Mesenchymal stem cell (in vitro differentiated cells and primary cell): ENCODE measurements around the gene OR13A1.
"Not testable (repeated sequence)": the region's sequence is repeated elsewhere in the genome, so short reads cannot be mapped to it uniquely, and the experiment has no call there.

Experiments
- DNase-seq: peaks from one replicate; pipeline ENCODE4 v3.0.0-alpha.2; 2013
- H2AFZ ChIP-seq: one replicate; pipeline ENCODE4 v1.6.1; 2013; ENCODE audit warnings: low read depth, mild to moderate bottlenecking, control low read depth, inconsistent platforms, low read length, moderate library complexity
- H2AK5ac ChIP-seq: 2 replicates; pipeline ENCODE4 v1.6.1; 2013; ENCODE audit warnings: low read length, moderate library complexity, mild to moderate bottlenecking, inconsistent platforms; ENCODE audit not compliant: severe bottlenecking
- H2BK120ac ChIP-seq: one replicate; pipeline ENCODE4 v1.6.1; 2013; ENCODE audit warnings: low read depth, mild to moderate bottlenecking, inconsistent platforms, low read length, moderate library complexity
- H2BK12ac ChIP-seq, 2 experiments: one replicate each; pipeline ENCODE4 v1.6.1; 2013; ENCODE audit warnings: inconsistent platforms in 2 of 2, low read length in 2 of 2, mild to moderate bottlenecking in 2 of 2, moderate library complexity in 2 of 2, control low read depth in 1 of 2
- H2BK15ac ChIP-seq: one replicate; pipeline ENCODE4 v1.6.1; 2013; ENCODE audit warnings: mild to moderate bottlenecking, low read depth, inconsistent platforms; ENCODE audit not compliant: poor library complexity, severe bottlenecking
- H2BK5ac ChIP-seq: 2 replicates; pipeline ENCODE4 v1.6.1; 2013; ENCODE audit warnings: low read depth, mild to moderate bottlenecking, low read length, control low read depth, inconsistent platforms; ENCODE audit not compliant: poor library complexity, severe bottlenecking
- H3K14ac ChIP-seq, 2 experiments: one replicate each; pipeline ENCODE4 v1.6.1; 2013; ENCODE audit warnings: inconsistent platforms in 2 of 2, low read length in 2 of 2, control low read depth in 1 of 2, mild to moderate bottlenecking in 1 of 2, moderate library complexity in 1 of 2
- H3K18ac ChIP-seq, 2 experiments: one replicate each; pipeline ENCODE4 v1.6.1; 2013; ENCODE audit warnings: inconsistent platforms in 2 of 2, low read length in 2 of 2, control low read depth in 1 of 2, low read depth in 1 of 2, mild to moderate bottlenecking in 1 of 2
- H3K23ac ChIP-seq, 2 experiments: one replicate each; pipeline ENCODE4 v1.6.1; 2013; ENCODE audit warnings: inconsistent platforms in 2 of 2, low read length in 2 of 2, mild to moderate bottlenecking in 2 of 2, moderate library complexity in 2 of 2, control low read depth in 1 of 2
- H3K27ac ChIP-seq: 2 replicates; pipeline ENCODE4 v1.5.1; 2013; ENCODE audit warnings: mild to moderate bottlenecking, moderate library complexity, low read length, control low read depth, inconsistent platforms; ENCODE audit not compliant: poor library complexity, severe bottlenecking
- H3K27me3 ChIP-seq, 2 experiments: 2 replicates each; pipeline versions ENCODE4 v1.6.1 to v1.7.0; 2013; ENCODE audit warnings: low read length in 2 of 2, mild to moderate bottlenecking in 2 of 2, moderate library complexity in 2 of 2, control low read depth in 1 of 2, inconsistent platforms in 1 of 2; ENCODE audit not compliant: control insufficient read depth in 1 of 2, insufficient read depth in 1 of 2
- H3K36me3 ChIP-seq, 2 experiments: 2 replicates each; pipeline versions ENCODE4 v1.6.1 to v1.7.0; 2013; ENCODE audit warnings: low read length in 2 of 2, control low read depth in 1 of 2, inconsistent platforms in 1 of 2, low read depth in 1 of 2, mild to moderate bottlenecking in 1 of 2; ENCODE audit not compliant: insufficient read depth in 2 of 2, control insufficient read depth in 1 of 2
- H3K4ac ChIP-seq, 2 experiments: one replicate each; pipeline ENCODE4 v1.6.1; 2013; ENCODE audit warnings: inconsistent platforms in 2 of 2, low read length in 2 of 2, mild to moderate bottlenecking in 2 of 2, moderate library complexity in 2 of 2, control low read depth in 1 of 2, low read depth in 1 of 2
- H3K4me1 ChIP-seq: 2 replicates; pipeline ENCODE4 v1.6.1; 2013; ENCODE audit warnings: low read depth, low read length, control low read depth; ENCODE audit not compliant: control insufficient read depth, insufficient read depth
- H3K4me2 ChIP-seq: 2 replicates; pipeline ENCODE4 v1.6.1; 2013; ENCODE audit warnings: low read length, mild to moderate bottlenecking, inconsistent platforms; ENCODE audit not compliant: poor library complexity, severe bottlenecking
- H3K4me3 ChIP-seq, 2 experiments: 2 replicates each; pipeline versions ENCODE4 v1.5.1 to v1.7.0; 2013; ENCODE audit warnings: low read length in 2 of 2, mild to moderate bottlenecking in 2 of 2, control low read depth in 1 of 2, low read depth in 1 of 2; ENCODE audit not compliant: insufficient read depth in 1 of 2
- H3K79me1 ChIP-seq: replicated peaks from 2 replicates; pipeline ENCODE4 v1.6.1; 2013; ENCODE audit warnings: mild to moderate bottlenecking, control low read depth, low read length, inconsistent platforms; ENCODE audit not compliant: poor library complexity, severe bottlenecking
- H3K9ac ChIP-seq: 2 replicates; pipeline ENCODE4 v1.7.0; 2013; ENCODE audit warnings: mild to moderate bottlenecking, low read length, moderate library complexity
- H3K9me3 ChIP-seq: 2 replicates; pipeline ENCODE4 v1.7.0; 2013; ENCODE audit warnings: mild to moderate bottlenecking, low read length; ENCODE audit not compliant: control insufficient read depth
- H4K8ac ChIP-seq: one replicate; pipeline ENCODE4 v1.6.1; 2013; ENCODE audit warnings: inconsistent platforms, mild to moderate bottlenecking, low read length, moderate library complexity
- H4K91ac ChIP-seq: one replicate; pipeline ENCODE4 v1.6.1; 2013; ENCODE audit warnings: mild to moderate bottlenecking, low read length, inconsistent platforms
- WGBS: methylation state at CpG from one replicate; pipeline ENCODE4 v1.1.7; 2013; ENCODE audit warnings: mixed read lengths; 5-methylcytosine and 5-hydroxymethylcytosine counted together

Gene OR13A1

DNA sequence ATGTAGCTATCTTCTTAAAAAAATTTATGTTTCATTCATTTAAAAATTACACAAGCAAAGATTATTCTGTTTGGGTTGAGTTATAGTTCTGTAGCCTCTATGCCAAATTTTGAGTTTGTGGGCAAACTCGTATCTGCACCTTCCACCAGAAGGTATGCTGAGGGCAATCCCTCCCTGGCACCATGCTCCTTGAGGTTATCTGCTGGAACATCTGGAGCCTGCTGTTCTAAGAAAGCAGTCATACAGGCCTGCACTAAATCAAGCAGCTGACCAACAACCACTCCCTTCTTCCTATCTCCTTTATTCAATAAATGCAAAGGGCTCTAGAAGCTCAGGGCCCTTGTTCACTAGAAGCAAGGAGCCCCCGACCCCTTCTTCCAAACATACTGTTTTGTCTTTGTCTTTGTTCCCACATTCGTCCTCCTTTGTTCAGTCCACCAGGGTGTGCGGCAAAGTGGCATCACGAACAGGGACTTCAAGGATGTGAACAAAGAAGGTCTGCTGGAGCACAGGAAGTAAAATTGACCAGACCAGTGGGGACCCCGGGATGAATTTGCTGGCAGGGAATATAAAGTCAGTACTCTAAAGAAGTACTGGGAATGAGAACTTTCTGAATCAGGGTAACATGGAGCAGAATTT is 36.4 kb downstream of the OR13A1 start:
- Histone ChIP-seq H2BK5ac (no peak overlapping the region), H3K27ac (no peak overlapping the region), H3K27me3 (peaks cover 15 to 26% of the 10 kb centered on the region in 2 experiments), H2BK120ac (no peak overlapping the region), H4K91ac (no peak overlapping the region), H3K79me1 (no peaks in the 10 kb centered on the region), H2AFZ (no peak overlapping the region), H2BK15ac (no peak overlapping the region), H3K36me3 (no peaks in the 10 kb centered on the region), H3K23ac (no peak overlapping the region), H3K14ac (no peak overlapping the region), H2BK12ac (no peak overlapping the region), H4K8ac (no peak overlapping the region), H3K9ac (no peak overlapping the region), H3K4me3 (no peak overlapping the region), H3K4me1 (no peaks in the 10 kb centered on the region), H3K4me2 (no peak overlapping the region), H3K9me3 (no peaks in the 10 kb centered on the region), H3K4ac (no peak overlapping the region), H2AK5ac (no peak overlapping the region), H3K18ac (no peak overlapping the region)
- no peak for DNase-seq
- WGBS, result 68% methylated on average over 6 of the region's 6 CpGs

DNA sequence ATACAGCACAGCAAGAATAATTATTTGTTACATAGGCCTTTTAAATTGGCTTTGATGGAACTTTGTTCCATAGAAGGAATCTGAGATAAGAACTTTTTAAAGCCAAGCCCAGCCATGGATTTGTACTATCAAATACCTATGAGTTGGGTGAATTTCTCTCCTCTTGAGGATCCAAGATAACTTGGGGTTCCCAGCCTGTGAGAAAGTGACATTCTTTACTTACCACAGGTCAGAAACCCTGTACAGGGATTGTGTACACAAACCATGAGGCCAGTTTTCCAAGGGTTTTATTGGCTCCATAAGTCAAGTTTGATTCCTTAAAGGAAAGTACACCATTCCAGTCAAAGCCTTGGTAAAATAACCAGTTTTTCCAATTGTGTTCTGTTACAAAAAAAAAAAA is 39.3 kb downstream of the OR13A1 start:
- not testable (repeated sequence) for H3K4me3 ChIP-seq, H3K14ac ChIP-seq, H3K18ac ChIP-seq, H3K36me3 ChIP-seq, DNase-seq, H3K9ac ChIP-seq, H3K79me1 ChIP-seq, H2BK12ac ChIP-seq, H4K91ac ChIP-seq, H3K23ac ChIP-seq, H3K4ac ChIP-seq, H3K4me2 ChIP-seq, H3K9me3 ChIP-seq, H2BK15ac ChIP-seq, H4K8ac ChIP-seq, H3K27ac ChIP-seq, H2AFZ ChIP-seq, H2BK5ac ChIP-seq, H2AK5ac ChIP-seq, H2BK120ac ChIP-seq, H3K4me1 ChIP-seq
- H3K27me3 ChIP-seq, result peaks cover 15% of the 10 kb centered on the region in 2 experiments

DNA sequence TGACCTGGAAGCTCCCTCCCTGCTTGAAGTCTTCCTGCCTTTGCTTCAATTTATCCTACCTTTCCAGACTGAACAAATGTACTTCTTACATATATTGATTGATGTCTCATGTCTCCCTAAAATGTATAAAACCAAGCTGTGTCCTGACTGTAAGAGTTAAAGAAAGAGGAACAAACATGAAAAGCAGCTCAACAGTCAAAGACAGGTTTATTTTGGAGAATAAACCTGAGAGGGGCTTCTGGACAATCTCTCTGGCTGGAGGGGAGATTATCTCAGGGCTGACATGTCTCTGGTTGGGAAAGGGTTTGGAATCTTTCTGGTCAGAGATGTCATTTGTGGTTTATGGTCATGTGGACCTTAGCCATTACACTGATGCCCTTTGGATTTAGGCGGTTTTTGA is 41.0 kb downstream of the OR13A1 start:
- Histone ChIP-seq H3K36me3 (no peaks in the 10 kb centered on the region), H3K27me3 (peaks cover 0 to 4% of the 10 kb centered on the region in 2 experiments), H3K4me1 (no peaks in the 10 kb centered on the region), H3K79me1 (no peaks in the 10 kb centered on the region), H3K4me2 (no peak overlapping the region), H2BK15ac (no peak overlapping the region), H2AFZ (no peak overlapping the region), H2AK5ac (no peak overlapping the region), H4K91ac (no peak overlapping the region), H3K9ac (no peak overlapping the region), H2BK120ac (no peak overlapping the region), H3K4me3 (no peak overlapping the region), H3K9me3 (no peaks in the 10 kb centered on the region), H3K14ac (no peak overlapping the region), H3K4ac (no peak overlapping the region), H4K8ac (no peak overlapping the region), H3K23ac (no peak overlapping the region), H3K18ac (no peak overlapping the region), H2BK5ac (no peak overlapping the region), H3K27ac (no peak overlapping the region), H2BK12ac (no peak overlapping the region)
- 76% methylated on average over 1 of the region's 1 CpG for WGBS
- no peak for DNase-seq

DNA sequence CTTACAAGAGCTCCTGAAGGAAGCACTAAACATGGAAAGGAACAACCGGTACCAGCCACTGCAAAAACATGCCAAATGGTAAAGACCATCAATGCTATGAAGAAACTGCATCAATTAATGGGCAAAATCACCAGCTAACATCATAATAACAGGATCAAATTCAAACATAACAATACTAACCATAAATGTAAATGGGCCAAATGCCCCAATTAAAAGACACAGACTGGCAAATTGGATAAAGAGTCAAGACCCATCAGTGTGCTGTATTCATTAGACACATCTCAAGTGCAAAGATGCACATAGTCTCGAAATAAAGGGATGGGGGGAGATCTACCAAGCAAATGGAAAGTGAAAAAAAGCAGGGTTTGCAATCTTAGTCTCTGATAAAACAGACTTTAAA is 47.6 kb downstream of the OR13A1 start:
- not testable (repeated sequence) for H3K14ac ChIP-seq, DNase-seq, H2AFZ ChIP-seq, H3K27ac ChIP-seq, H4K8ac ChIP-seq, H2BK120ac ChIP-seq, H2BK12ac ChIP-seq, H3K4me3 ChIP-seq, H3K79me1 ChIP-seq, H2AK5ac ChIP-seq, H3K36me3 ChIP-seq, H3K23ac ChIP-seq, H3K9ac ChIP-seq, H3K4me1 ChIP-seq, H3K18ac ChIP-seq, H4K91ac ChIP-seq, H3K9me3 ChIP-seq, H2BK5ac ChIP-seq, H2BK15ac ChIP-seq, H3K4me2 ChIP-seq, H3K27me3 ChIP-seq, H3K4ac ChIP-seq
- 62% methylated on average over 1 of the region's 2 CpGs for WGBS
